ENCODE results near the gene CHRDL2. TPM values are rescaled to one million over a fixed set of nuclear protein-coding genes. Genes with fewer than 3 reads are reported as not detected.

The CHRDL2 gene
- total RNA-seq, 4 donors from 2014 or later, result 2.2 to 20.9 (median 4.0) TPM

DNA sequence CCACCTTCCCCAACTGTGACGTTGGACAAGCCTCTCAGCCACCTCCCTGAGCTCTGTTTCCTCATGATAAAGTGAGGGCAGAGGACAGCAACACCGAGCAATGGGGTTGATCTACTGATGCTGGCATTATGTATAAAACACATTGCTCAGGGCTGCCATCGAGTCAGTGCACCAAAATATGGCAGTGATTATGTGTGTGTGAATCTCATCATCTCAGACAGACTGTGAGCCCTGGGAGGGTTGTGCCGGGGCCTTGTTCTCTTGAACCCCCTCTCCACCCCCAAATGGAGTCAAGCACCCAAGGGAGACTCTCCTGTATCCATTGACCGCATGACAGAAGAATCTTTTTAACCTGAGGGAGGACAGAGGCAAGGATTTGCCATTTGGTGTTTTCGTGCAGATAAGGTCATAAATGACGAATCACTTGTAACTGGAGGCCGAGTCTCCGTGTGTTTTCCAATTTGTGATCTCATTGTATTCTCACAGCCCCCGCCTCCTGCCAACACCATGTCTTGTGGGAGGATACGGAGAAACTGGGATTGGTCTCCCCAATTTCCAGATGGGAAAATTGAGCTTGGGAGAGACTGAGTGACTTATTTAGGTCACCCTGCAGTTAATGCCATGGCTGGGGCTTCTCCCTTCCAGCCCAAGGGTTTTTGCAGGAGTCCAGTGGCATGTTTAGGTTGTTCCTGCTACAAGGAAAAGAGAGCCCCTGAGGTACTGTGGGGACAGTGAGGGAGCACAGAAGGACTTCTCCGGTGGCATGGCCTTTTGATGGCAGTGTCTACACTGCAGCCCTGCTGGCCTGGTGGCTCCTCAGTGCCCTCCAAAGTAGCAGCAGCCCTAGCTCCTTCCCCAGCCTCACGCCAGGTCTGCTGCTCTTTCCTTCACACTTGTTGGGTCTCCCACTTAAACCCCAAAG is 52.4 kb downstream of the CHRDL2 start:
- H3K4me3 ChIP-seq, result no peak overlapping the region
- in situ Hi-C loops (cut with MboI; ENCODE audit: low pct_ligation_motif_present in 1 of 4, low pct_unique_long_range_greater_than_20kb in 1 of 4, low sequenced_read_pairs in 3 of 4) (no loop called here), intact Hi-C loops (cut with DNase I; ENCODE audit: low total_unique reads) (no loop called here)
- H3K27me3 ChIP-seq, result peaks cover 12% of the 10 kb centered on the region
- H3K4me1 ChIP-seq, result peaks cover 4 to 15% (median 10%) of the 10 kb centered on the region in 4 donors
- no peaks in the 10 kb centered on the region for H3K9me3 ChIP-seq
- TF ChIP-seq, protein P1, sequence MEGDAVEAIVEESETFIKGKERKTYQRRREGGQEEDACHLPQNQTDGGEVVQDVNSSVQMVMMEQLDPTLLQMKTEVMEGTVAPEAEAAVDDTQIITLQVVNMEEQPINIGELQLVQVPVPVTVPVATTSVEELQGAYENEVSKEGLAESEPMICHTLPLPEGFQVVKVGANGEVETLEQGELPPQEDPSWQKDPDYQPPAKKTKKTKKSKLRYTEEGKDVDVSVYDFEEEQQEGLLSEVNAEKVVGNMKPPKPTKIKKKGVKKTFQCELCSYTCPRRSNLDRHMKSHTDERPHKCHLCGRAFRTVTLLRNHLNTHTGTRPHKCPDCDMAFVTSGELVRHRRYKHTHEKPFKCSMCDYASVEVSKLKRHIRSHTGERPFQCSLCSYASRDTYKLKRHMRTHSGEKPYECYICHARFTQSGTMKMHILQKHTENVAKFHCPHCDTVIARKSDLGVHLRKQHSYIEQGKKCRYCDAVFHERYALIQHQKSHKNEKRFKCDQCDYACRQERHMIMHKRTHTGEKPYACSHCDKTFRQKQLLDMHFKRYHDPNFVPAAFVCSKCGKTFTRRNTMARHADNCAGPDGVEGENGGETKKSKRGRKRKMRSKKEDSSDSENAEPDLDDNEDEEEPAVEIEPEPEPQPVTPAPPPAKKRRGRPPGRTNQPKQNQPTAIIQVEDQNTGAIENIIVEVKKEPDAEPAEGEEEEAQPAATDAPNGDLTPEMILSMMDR (IDR thresholded peaks at IDR 0.05), result no peak
- TF ChIP-seq POLR2AphosphoS5 (IDR thresholded peaks at IDR 0.05), result no peak
- no peak for TF ChIP-seq EP300 (IDR thresholded peaks at IDR 0.05; ENCODE audit: low read depth)
- no peak for TF ChIP-seq POLR2A (IDR thresholded peaks at IDR 0.05)
- WGBS, 2 donors (ENCODE audit: low coverage in 1 of 2), result 78 to 100% methylated on average over 2 to 13 of the region's 13 CpGs
- H3K36me3 ChIP-seq, result no peaks in the 10 kb centered on the region
- no peak for DNase-seq
- no peak overlapping the region for H3K27ac ChIP-seq

DNA sequence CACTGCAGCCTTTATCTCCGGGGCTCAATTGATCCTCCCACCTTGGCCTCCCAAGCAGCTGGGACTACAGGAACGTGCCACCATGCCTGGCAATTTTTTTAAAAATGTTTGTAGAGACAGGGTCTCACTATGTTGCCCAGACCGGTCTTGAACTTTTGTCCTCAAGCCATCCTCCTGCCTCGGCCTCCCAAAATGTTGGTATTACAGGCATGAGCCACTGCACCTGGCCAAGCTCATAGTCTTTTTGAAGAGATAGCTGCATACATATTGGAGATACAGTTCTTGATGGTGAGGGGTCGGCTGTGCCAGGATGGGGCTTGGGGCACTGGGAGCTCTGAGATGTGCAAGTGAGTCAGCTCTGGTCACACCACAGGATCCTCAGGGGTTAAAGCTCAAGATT is 53.2 kb downstream of the CHRDL2 start:
- H3K4me1 ChIP-seq, result peaks cover 4 to 14% (median 7%) of the 10 kb centered on the region in 4 donors
- H3K27me3 ChIP-seq, result peaks cover 4% of the 10 kb centered on the region
- in situ Hi-C loops (cut with MboI; ENCODE audit: low pct_ligation_motif_present in 1 of 4, low pct_unique_long_range_greater_than_20kb in 1 of 4, low sequenced_read_pairs in 3 of 4) (no loop called here), intact Hi-C loops (cut with DNase I; ENCODE audit: low total_unique reads) (no loop called here)
- DNase-seq, result no peak
- H3K27ac ChIP-seq, result no peak overlapping the region
- TF ChIP-seq, protein P1 (IDR thresholded peaks at IDR 0.05), result no peak
- TF ChIP-seq POLR2A (IDR thresholded peaks at IDR 0.05), result no peak
- TF ChIP-seq EP300 (IDR thresholded peaks at IDR 0.05; ENCODE audit: low read depth), result no peak
- TF ChIP-seq POLR2AphosphoS5 (IDR thresholded peaks at IDR 0.05), result no peak
- no peaks in the 10 kb centered on the region for H3K36me3 ChIP-seq
- H3K4me3 ChIP-seq, result no peak overlapping the region
- 88 to 89% methylated on average over 2 to 5 of the region's 5 CpGs for WGBS, 2 donors (ENCODE audit: low coverage in 1 of 2)
- H3K9me3 ChIP-seq, result no peaks in the 10 kb centered on the region

DNA sequence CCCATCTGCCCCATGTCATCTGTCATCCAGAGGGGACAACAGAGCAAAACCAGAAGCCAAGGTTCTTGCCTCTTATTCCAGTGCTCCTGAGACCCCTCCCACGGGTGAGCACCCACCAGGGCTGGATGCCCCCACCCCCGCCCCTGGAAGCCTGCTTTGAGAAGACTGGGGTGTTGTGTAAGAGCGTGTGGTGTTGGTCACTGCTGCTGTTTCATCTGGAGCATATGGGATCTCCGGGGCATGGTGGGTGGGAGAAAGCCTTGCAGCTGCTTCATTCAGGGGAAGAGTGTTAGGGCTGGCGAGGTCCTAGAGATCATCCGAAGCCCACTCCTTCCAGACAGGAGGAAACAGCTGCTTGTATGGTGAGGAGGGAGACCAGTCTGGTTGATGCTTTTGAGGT is 54.1 kb downstream of the CHRDL2 start:
- intact Hi-C loops (cut with DNase I; ENCODE audit: low total_unique reads) (no loop called here), in situ Hi-C loops (cut with MboI; ENCODE audit: low pct_ligation_motif_present in 1 of 4, low pct_unique_long_range_greater_than_20kb in 1 of 4, low sequenced_read_pairs in 3 of 4) (no loop called here)
- DNase-seq, result no peak
- no peaks in the 10 kb centered on the region for H3K9me3 ChIP-seq
- no peaks in the 10 kb centered on the region for H3K36me3 ChIP-seq
- H3K4me3 ChIP-seq, result no peak overlapping the region
- H3K27me3 ChIP-seq, result no peaks in the 10 kb centered on the region
- peaks cover 3 to 17% (median 13%) of the 10 kb centered on the region in 4 donors for H3K4me1 ChIP-seq
- WGBS, 2 donors (ENCODE audit: low coverage in 1 of 2), result 75% methylated on average over 6 of the region's 6 CpGs; no CpG with 5 or more reads in 1 of the 2 donors
- H3K27ac ChIP-seq, result no peak overlapping the region
- TF ChIP-seq EP300 (IDR thresholded peaks at IDR 0.05; ENCODE audit: low read depth) (no peak), POLR2A (IDR thresholded peaks at IDR 0.05) (no peak), POLR2AphosphoS5 (IDR thresholded peaks at IDR 0.05) (no peak)
- TF ChIP-seq, protein P1 (IDR thresholded peaks at IDR 0.05), result no peak

DNA sequence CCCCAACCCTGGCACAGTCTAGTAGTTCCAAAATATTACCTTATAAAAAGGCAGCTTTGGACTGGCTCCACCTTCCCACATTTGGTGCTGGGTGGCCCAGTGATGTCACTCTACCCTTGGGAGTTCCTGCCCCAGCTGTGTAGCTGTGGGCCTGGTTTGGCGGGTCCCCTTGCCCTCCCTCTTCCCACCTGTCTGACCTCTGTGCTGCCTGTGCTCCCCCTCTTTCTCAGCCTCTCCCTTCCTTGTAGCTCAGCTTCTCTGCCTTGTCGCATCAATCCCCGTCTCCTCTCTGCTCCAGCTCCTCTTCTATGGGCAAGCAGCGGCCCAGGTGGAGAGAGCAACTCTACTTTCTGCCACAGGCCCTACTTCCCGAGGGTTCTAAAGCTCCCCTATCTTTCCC is 54.6 kb downstream of the CHRDL2 start:
- TF ChIP-seq POLR2A (IDR thresholded peaks at IDR 0.05) (no peak), POLR2AphosphoS5 (IDR thresholded peaks at IDR 0.05) (no peak), EP300 (IDR thresholded peaks at IDR 0.05; ENCODE audit: low read depth) (no peak)
- TF ChIP-seq, protein P1 (IDR thresholded peaks at IDR 0.05), result no peak
- peaks cover 3 to 15% (median 13%) of the 10 kb centered on the region in 4 donors for H3K4me1 ChIP-seq
- in situ Hi-C loops (cut with MboI; ENCODE audit: low pct_ligation_motif_present in 1 of 4, low pct_unique_long_range_greater_than_20kb in 1 of 4, low sequenced_read_pairs in 3 of 4) (no loop called here), intact Hi-C loops (cut with DNase I; ENCODE audit: low total_unique reads) (no loop called here)
- no peak overlapping the region for H3K4me3 ChIP-seq
- WGBS, 2 donors (ENCODE audit: low coverage in 1 of 2), result 87 to 90% methylated on average over 5 of the region's 5 CpGs
- H3K9me3 ChIP-seq, result no peaks in the 10 kb centered on the region
- DNase-seq, result no peak
- H3K27ac ChIP-seq, result no peak overlapping the region
- no peaks in the 10 kb centered on the region for H3K36me3 ChIP-seq
- H3K27me3 ChIP-seq, result no peaks in the 10 kb centered on the region
